Measurements from ENCODE around the gene WDR20.
"Not testable (repeated sequence)": the region's sequence is repeated elsewhere in the genome, so short reads cannot be mapped to it uniquely, and the experiment has no call there.

WDR20 gene

DNA sequence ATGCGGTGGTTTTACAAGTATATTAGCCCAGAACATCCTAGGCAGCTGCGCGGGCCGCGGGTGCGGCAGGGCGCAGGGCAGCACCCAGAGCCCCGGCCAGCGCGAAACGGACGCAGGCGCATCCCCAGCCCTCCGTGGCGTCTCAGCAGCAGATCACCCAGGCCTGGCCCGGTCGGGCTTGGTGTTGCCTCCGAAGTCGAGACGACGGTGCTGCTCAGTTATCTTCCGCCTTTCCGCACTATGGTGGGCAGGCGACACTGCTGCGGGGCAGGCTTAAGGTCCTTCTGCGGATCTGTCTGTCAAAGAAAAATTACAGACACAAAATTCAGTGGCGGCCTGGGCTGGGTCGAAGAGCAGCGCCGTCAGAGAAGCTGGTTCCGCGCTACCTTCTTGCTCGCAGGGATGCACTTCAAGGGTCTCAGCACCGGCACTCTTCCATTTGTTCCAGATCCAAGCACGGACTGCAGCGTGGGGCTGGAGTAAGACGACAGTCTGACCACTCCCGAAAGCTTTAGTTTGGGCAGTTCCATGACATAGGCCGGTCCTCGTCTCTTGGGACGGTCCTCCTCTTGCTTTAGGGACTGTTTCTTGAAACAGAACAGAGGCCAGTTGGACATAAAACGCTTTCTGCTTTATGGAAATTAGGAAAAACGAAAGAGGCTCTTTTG lies 89.5 kb downstream of the WDR20 start:
- no peak overlapping the region for H3K4me3 ChIP-seq (ENCODE audit: low read length)
- no peak for DNase-seq (ENCODE audit: low read depth, low spot score)

DNA sequence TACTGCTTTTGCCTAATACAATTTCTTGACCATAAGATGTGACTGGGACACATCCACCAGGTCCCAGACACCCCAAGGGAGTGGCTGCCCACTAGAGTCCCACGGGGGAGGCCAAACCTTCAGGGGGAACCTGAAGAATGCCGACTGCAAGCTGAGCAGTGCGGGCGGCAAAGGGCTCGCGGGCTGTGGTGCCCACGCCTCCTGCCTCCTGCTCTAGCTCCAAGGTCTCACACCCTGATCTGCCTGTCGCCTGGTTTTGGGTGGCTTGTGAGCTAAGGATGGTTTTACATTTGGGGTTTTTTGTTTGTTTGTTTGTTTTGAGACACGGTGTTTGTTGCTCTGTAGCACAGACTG lies 90.0 kb downstream of the WDR20 start:
- DNase-seq (ENCODE audit: low read depth, low spot score) = no peak
- no peak overlapping the region for H3K4me3 ChIP-seq (ENCODE audit: low read length)

DNA sequence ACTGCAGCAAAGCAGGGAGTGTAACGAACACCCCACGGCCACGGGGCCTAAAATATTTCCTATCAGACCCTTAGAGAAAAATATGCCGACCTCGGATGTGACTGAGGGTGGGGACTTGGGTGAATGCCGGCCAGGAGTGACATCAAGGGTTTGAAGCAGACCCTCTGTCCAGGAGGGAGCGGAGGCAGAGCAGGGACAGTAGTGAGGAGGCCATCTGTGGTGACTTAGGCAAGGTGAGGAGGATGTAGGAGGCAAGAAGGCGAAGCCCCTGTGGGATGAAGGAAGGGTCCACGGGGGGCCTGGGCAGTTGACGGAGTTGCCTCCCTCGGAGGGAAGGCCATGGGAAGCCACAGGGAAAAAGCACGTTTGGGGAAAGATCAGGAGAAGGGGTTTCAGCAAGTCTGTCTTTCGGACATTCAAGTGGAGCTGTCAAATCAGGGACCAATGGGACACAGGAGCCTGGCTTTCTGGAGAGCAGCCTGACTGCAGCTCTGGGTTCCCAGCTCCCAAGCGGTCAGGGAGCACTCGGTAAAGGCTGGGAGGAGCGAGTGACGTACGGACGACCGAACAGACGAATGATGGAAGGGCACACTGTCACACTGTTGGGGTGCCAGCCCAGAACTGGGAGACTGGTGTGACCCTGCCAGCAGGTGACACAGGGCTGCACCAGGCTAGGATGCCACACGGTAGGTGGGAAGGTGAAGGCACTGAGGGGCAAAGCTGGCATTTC lies 90.9 kb downstream of the WDR20 start:
- no peak for DNase-seq (ENCODE audit: low read depth, low spot score)
- no peak overlapping the region for H3K4me3 ChIP-seq (ENCODE audit: low read length)

DNA sequence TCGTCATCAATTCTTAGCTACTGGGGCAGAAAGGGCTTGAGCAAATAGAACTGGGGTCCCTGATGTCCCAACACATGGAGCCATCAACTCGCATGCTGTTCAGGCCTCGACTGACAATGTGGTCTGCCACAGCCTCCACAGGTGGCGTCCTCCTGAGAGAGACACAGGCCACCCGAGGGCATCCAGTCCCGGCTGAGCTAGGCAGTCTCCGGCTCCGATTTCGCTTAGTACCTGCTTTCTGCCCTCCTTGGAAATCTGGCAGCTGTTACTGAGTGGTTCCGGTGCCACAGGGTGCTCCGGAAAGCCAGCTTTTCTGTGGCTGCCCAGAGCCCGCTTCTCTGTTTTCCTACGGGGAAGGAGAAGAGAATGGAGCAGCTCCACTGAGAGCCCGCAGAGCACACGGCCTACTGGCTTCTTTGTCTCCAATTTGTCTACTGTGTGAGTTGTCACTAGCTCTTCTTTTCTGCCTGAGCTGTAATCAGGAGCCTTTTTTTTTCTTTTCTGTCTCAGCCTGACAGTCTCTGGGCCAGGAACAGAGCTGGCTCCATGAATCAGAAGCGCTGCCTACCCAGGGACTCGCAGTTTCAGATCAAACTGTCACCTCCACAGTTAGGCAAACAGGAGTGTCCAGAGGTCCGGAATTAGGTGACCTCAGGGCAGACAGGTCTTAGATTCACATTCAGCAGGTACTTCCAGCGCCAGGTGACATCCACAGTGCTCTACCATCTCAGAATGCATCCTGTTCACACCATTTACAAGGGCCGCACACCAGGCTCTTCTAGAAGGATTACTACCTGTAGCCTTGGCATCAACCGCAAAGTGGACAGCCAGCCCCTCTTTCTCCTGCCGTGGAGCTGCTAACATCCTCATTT lies 92.0 kb downstream of the WDR20 start:
- H3K4me3 ChIP-seq (ENCODE audit: low read length) = no peak overlapping the region
- DNase-seq (ENCODE audit: low read depth, low spot score) = no peak

DNA sequence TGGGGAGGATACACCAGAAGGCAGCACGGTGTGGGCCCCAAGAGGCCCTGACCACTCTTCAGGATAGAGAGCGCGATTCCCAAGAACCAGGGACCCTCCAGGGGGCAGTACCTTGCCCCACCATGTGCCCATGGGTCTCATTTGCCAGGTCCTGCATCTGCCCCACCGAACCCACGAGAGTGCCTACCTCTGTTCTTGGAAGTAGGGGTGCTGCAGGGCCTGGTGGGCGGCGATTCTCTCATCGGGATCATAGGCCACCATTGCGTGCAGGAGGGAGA lies 92.6 kb downstream of the WDR20 start:
- no peak for DNase-seq (ENCODE audit: low read depth, low spot score)
- no peak overlapping the region for H3K4me3 ChIP-seq (ENCODE audit: low read length)

DNA sequence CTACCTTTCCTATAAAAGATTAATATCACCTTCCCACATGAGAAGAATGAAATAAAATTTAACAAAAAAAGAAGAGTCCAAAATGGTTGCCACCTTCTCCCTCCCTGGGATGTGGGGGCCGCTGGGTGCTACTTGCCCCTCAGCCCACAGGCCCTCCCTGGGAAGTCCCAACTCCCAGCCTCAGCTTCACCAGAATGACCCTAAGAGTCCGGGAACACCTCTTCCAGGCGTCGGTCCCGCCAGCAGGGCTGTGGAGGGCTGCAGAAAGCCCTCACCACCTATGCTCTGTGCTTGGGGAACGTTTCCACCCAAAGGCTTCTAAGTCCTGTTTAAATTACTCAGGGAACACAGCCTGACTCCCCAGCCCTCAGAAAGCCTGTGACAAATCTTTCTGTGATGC lies 93.4 kb downstream of the WDR20 start:
- DNase-seq (ENCODE audit: low read depth, low spot score) = no peak
- H3K4me3 ChIP-seq (ENCODE audit: low read length) = no peak overlapping the region

DNA sequence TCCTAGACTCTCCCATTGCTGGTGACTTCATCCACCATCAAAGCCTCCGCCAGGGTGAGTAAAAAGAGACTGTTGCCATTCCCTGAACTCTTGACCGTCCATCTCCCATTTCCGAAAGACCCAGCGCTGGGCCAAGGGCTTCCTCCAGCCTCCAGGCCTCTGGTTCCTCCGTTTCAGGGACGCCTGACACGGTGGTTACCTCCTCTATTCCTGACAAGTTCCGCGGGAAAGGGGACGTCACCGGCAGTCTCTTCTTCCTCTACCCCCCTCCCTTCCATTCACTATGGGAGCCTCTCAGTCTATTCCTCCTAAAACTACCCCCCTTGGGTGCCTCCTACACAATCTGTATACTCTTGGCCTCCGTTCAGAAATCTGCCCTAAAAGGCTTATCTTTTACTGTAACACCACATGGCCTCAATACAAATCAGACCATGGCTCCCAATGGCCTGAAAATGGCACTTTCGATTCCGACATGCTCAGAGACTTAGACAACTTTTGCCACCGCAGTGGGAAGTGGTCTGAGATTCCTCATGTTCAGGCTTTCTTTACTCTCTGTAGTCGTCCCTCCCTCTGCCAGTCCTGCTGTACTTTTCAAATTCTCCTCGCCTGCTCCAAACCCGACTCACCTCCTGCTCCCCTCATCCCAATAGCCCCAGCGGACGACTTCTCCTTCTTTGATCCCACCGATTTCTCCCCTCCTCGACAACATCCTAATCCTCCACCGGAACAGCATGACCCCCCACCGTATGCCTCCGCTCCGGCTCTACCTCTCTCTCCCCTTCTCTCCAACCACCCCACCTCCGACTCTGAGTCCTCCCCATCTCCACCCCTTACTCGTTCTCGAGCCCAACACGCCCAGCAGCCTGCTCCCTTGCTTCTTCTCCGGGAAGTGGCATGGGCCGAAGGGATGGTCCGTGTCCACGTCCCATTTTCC lies 94.9 kb downstream of the WDR20 start:
- DNase-seq (ENCODE audit: low read depth, low spot score) = no peak
- no peak overlapping the region for H3K4me3 ChIP-seq (ENCODE audit: low read length)

DNA sequence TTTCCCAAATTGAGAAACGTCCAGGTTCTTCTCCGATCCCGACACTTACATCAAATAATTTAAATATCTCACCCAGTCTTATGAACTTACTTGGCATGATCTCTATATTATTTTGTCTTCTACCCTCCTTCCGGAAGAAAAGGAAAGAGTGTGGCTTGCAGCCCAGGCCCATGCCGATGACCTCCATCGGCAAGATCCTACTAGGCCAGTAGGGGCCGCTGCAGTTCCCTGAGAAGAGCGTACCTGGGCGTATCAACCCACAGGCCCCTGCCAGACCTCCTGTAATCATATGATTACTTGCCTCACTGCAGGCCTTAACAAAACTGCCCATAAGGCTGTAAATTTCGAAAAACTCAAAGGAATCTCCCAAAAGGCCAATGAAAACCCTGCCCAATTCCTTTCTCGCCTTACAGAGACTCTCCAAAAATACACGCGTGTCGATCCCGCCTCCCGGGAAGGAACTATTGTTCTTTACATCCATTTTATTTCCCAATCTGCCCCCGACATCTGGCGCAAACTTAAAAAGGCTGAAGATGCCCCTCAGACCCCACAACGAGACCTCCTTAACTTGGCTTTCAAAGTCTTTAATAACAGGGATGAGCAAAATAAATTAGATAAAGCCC lies 95.7 kb downstream of the WDR20 start:
- peak; percentile 46 for DNase-seq (ENCODE audit: low read depth, low spot score)

DNA sequence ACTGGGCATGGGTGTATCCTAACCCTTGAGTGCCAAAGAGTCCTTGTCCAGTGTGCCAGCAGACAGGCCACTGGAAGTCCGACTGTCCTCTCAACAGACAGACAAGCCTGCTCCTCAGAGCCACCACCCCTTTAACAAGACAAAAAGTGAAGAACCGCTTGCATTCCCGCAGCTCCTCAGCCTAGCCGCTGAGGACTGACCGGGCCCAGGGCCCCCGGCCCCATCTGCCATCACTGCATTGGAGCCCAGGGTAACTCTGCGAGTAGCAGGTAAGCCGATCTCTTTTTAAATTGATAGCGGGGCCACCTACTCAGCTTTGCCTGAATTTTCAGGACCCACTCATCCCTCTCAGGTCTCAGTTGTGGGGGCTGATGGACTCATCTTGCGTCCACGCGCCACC lies 96.3 kb downstream of the WDR20 start:
- DNase-seq (ENCODE audit: low read depth, low spot score) = no peak
- H3K4me3 ChIP-seq (ENCODE audit: low read length) = no peak overlapping the region

More for the DNA sequence above, 95.7 kb downstream of the WDR20 start:
- H3K4me3 ChIP-seq (ENCODE audit: low read length) = no peak overlapping the region

DNA sequence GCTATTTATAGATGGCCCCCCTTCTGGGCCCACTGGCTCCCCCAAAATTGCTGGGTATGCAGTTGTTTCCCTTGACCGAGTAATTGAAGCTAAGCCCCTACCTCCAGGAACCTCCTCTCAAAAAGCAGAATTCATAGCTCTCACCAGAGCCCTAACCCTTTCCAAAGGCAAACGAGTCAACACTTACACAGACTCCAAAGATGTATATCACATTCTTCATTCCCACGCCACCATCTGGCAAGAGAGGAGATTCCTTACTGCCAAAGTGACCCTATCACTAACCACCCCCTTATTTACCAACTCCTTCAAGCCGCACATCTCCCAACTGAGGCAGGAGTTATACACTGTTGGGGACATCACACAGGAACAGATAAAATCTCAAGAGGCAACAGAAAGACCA lies 98.4 kb downstream of the WDR20 start:
- no peak overlapping the region for H3K4me3 ChIP-seq (ENCODE audit: low read length)
- DNase-seq (ENCODE audit: low read depth, low spot score) = no peak

DNA sequence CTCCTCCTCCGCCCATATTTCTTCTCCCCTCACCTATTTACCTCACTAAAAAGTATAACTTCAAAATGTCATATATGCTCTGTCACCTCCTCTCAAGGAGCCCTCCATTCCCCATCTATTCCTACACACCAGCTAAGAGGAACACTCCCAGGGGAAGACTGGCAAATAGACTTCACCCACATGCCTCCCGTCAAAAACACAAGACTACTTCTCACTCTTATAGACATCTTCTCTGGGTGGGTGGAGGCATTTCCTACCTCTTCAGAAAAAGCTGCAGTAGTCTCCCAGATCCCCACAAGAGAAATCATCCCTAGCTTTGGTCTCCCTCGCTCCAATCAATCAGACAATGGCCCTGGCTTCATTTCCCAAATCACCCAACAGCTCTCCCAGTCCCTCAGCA lies 99.1 kb downstream of the WDR20 start:
- no peak overlapping the region for H3K4me3 ChIP-seq (ENCODE audit: low read length)
- no peak for DNase-seq (ENCODE audit: low read depth, low spot score)

DNA sequence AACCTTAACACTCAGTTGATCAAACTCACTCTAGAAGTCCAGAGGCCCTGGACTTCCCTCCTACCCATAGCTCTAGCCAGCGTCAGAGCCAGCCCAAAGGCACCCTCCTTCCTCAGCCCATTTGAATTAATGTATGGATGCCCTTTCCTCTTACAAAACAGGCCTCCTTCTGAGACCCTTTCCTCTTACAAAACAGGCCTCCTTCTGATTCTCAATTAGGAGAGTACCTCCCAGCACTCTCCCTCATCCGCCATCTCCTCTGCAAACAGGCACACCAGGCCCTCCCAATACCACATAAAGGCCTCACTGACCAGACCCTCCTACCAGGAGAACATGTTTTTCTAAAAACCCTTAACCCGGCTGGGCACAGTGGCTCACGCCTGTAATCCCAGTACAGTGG lies 99.5 kb downstream of the WDR20 start:
- no peak overlapping the region for H3K4me3 ChIP-seq (ENCODE audit: low read length)
- DNase-seq (ENCODE audit: low read depth, low spot score) = no peak

DNA sequence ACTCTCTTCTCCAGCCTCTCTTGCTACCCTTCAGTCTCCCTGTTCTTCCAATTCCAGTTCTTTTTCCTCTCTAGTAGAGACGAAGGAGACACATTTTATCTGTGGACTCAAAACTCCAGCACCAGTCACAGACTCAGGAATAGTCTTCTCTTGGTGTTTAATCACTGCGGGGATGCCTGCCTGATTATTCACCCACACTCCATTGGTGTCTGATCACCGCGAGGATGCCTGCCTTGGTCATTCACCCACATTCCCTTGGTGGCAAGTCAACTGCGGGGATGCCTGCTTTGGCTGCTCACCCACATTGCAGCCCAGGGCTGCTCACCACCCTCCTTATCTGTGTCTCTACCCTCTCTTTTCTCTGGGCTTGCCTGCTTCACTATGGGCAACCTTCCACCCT lies 100.8 kb downstream of the WDR20 start:
- DNase-seq (ENCODE audit: low read depth, low spot score); H3K4me3 ChIP-seq (ENCODE audit: low read length): not testable (repeated sequence)

DNA sequence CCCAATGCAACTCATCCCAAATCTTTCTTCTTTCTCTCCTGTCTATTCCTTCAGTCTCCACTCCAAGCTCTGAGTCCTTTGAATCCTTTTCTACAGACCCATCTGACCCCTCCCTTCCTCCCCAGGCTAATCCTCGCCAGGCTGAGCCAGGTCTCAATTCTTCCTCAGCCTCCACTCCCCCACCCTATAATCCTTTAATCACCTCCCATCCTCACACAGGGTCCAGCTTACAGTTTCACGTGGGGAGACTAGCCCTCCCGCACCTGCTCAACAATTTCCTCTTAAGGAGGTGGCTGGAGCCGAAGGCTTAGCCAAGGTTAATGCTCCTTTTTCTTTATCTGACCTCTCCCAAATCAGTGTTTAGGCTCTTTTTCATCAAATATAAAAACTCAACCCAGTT lies 101.5 kb downstream of the WDR20 start:
- DNase-seq (ENCODE audit: low read depth, low spot score) = no peak
- H3K4me3 ChIP-seq (ENCODE audit: low read length) = no peak overlapping the region

DNA sequence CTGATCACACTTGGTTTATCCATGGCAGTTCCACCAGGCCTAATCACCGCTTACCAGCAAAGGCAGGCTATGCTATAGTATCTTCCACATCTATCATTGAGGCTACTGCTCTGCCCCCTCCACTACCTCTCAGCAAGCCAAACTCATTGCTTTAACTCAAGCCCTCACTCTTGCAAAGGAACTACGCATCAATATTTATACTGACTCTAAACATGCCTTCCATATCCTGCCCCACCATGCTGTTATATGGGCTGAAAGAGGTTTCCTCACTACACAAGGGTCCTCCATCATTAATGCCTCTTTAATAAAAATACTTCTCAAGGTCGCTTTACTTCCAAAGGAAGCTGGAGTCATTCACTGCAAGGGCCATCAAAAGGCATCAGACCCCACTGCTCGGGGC lies 104.1 kb downstream of the WDR20 start:
- not testable (repeated sequence) for H3K4me3 ChIP-seq (ENCODE audit: low read length); DNase-seq (ENCODE audit: low read depth, low spot score)

DNA sequence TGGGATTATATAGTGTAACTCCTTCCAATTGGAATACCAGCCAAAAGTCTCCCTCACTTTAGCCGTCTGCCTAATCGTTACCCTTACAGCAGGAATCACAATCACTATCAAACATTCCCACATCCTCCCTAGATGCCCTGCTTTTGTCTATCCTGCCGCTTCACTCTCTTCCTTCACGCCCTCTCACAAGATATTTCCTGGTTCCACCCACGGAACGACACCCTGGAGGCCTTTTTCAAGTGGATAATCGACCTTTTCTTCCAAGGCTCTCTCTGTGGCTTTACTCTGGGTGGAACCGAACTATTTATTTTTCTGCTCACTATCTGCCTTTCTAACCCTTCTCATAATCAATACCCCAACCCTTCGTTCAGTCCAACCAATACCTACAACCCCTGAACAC lies 106.4 kb downstream of the WDR20 start:
- DNase-seq (ENCODE audit: low read depth, low spot score) = no peak
- no peak overlapping the region for H3K4me3 ChIP-seq (ENCODE audit: low read length)

DNA sequence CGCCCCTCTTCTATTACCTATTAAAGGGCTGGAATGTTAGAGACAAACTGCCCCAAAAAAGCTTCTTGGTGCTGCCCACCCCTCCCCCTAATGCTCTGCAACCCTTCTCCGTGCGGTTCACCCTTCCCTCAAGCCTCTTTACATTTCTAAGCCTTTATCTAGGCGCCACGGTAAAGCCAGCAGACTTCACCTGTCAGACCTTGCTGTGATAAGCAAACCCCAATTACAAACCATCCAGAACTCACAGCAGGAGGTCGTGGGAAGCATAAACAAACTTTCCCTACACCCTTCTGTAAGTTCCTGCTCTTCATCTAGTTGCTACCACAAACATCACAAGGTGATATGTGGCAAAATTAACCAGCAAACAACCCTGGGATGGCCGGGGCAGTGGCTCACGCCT lies 108.4 kb downstream of the WDR20 start:
- no peak overlapping the region for H3K4me3 ChIP-seq (ENCODE audit: low read length)
- DNase-seq (ENCODE audit: low read depth, low spot score) = no peak

DNA sequence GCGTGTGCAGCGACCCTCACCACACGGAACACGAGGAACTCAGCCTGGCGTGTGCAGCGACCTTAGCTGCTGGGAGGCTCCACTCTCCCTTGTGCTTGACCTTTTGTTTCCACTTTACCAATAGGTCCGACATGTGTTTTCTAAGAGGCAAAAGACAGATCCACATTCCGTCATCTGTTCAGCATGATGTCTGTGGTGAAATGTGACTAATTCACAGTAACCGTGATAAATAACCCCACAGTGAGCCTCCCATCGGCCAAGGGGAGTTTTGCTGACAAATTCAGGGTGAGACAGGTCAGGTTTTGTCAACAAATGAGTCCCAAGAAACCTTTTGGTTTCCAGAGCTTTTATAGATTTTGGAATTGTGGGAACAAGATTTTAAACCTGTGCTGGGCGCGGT lies 109.3 kb downstream of the WDR20 start:
- DNase-seq (ENCODE audit: low read depth, low spot score) = no peak
- H3K4me3 ChIP-seq (ENCODE audit: low read length) = no peak overlapping the region

DNA sequence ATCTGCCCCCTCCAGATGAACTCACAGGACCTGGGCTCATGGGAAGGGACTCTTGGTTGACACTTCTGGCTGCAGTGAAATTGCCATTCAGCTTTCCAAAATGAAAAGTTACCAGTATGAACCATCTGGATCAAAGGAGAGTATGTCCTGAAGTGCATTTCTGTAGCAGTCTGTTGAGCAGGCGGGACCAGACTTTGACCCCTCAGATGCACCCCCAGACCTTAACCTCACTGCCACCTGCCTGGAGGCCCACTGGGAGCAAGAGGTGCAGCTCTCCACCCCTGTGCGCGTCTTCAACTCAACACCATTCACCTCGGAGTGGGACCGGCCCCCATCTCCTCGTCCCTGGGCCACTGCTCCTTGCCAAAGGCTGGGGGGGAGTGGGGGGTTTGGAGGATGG lies 110.3 kb downstream of the WDR20 start:
- no peak for DNase-seq (ENCODE audit: low read depth, low spot score)
- no peak overlapping the region for H3K4me3 ChIP-seq (ENCODE audit: low read length)
